WTC11 (cell line): Measurements from ENCODE around the gene MT1M. TPM values are rescaled to one million over a fixed set of nuclear protein-coding genes. Genes with fewer than 3 reads are reported as not detected.

ENCODE experiments used
- ATAC-seq: fragments of 200-7000 bp; cut with Tn5 transposase; 2 replicates; pipeline ENCODE4 v1.10.0; 2021; ENCODE audit warnings: mild to moderate bottlenecking, moderate library complexity
- CTCF ChIA-PET: fragments of 300-600 bp; sonication (Branson Sonifier 250); formaldehyde crosslinking; loops from one replicate; lab custom pipeline; 2021; ENCODE audit warnings: antibody characterized with exemption; lab: Charles Lee
- POLR2A ChIA-PET: fragments of 350-600 bp; sonication (Branson Sonifier 250); formaldehyde crosslinking; loops from one replicate; lab custom pipeline; 2021; ENCODE audit warnings: antibody characterized with exemption; lab: Charles Lee
- DNase-seq: peaks from one replicate; pipeline ENCODE4 v3.0.0; 2021; ENCODE audit warnings: low spot score
- H3K27ac Mint-ChIP-seq: 2 replicates; pipeline ENCODE4 v1.8.0; 2021; ENCODE audit warnings: mixed read lengths
- H3K27me3 Mint-ChIP-seq: 2 replicates; pipeline ENCODE4 v1.8.0; 2021; ENCODE audit warnings: low read depth, mild to moderate bottlenecking, moderate library complexity, mixed read lengths
- H3K36me3 Mint-ChIP-seq: 2 replicates; pipeline ENCODE4 v1.8.0; 2021; ENCODE audit warnings: mixed read lengths
- H3K4me1 Mint-ChIP-seq: 2 replicates; pipeline ENCODE4 v1.8.0; 2022; ENCODE audit warnings: mixed read lengths
- H3K4me3 Mint-ChIP-seq: 2 replicates; pipeline ENCODE4 v1.8.0; 2021; ENCODE audit warnings: mild to moderate bottlenecking, moderate library complexity, mixed read lengths
- H3K9me3 Mint-ChIP-seq: 2 replicates; pipeline ENCODE4 v1.8.0; 2021; ENCODE audit warnings: mixed read lengths
- AFF4 ChIP-seq: sonication (generic); formaldehyde crosslinking; IDR thresholded peaks from 2 replicates; pipeline ENCODE4 v1.8.1; 2023; ENCODE audit warnings: mild to moderate bottlenecking, missing genetic modification reagents, borderline replicate concordance
- ARID4B ChIP-seq: sonication (generic); formaldehyde crosslinking; IDR thresholded peaks from 2 replicates; pipeline ENCODE4 v1.8.0; 2023; ENCODE audit warnings: missing genetic modification reagents, mild to moderate bottlenecking, borderline replicate concordance
- ELF4 ChIP-seq: sonication (generic); formaldehyde crosslinking; IDR thresholded peaks from 2 replicates; pipeline ENCODE4 v1.8.1; 2022; ENCODE audit warnings: low read depth, mild to moderate bottlenecking, moderate library complexity, missing genetic modification reagents
- EMX1 ChIP-seq: fragments of 250-450 bp; sonication (Bioruptor Pico); IDR thresholded peaks from 2 replicates; pipeline ENCODE4 v1.8.0; 2021; ENCODE audit warnings: mild to moderate bottlenecking
- FOXJ3 ChIP-seq: sonication (generic); formaldehyde crosslinking; IDR thresholded peaks from 2 replicates; pipeline ENCODE4 v1.9.0; 2021; ENCODE audit warnings: missing genetic modification reagents, mild to moderate bottlenecking, borderline replicate concordance
- JUN ChIP-seq: sonication (generic); formaldehyde crosslinking; IDR thresholded peaks from 2 replicates; pipeline ENCODE4 v1.8.0; 2023; ENCODE audit warnings: mild to moderate bottlenecking, missing genetic modification reagents
- KAT7 ChIP-seq: sonication (generic); formaldehyde crosslinking; IDR thresholded peaks from 2 replicates; pipeline ENCODE4 v1.8.1; 2023; ENCODE audit warnings: missing genetic modification reagents, mild to moderate bottlenecking, borderline replicate concordance
- MXD4 ChIP-seq: fragments of 250-450 bp; sonication (Bioruptor Pico); IDR thresholded peaks from 2 replicates; pipeline ENCODE4 v1.8.0; 2021; ENCODE audit warnings: mild to moderate bottlenecking, moderate library complexity, borderline replicate concordance
- NFE2L1 ChIP-seq: sonication (generic); formaldehyde crosslinking; IDR thresholded peaks from 2 replicates; pipeline ENCODE4 v1.8.1; 2023; ENCODE audit warnings: missing genetic modification reagents
- NFYB ChIP-seq: sonication (generic); formaldehyde crosslinking; conservative IDR thresholded peaks from 2 replicates; pipeline ENCODE4 v1.8.0; 2022; ENCODE audit warnings: low read depth, missing genetic modification reagents
- PREB ChIP-seq: sonication (generic); formaldehyde crosslinking; IDR thresholded peaks from 2 replicates; pipeline ENCODE4 v1.8.1; 2022; ENCODE audit warnings: mild to moderate bottlenecking, missing genetic modification reagents, moderate library complexity, borderline replicate concordance
- STAT6 ChIP-seq: sonication (generic); formaldehyde crosslinking; conservative IDR thresholded peaks from 2 replicates; pipeline ENCODE4 v1.8.1; 2023; ENCODE audit warnings: mild to moderate bottlenecking, low read depth, missing genetic modification reagents, moderate library complexity
- TEAD1 ChIP-seq: sonication (generic); formaldehyde crosslinking; IDR thresholded peaks from 2 replicates; pipeline ENCODE4 v1.8.0; 2022; ENCODE audit warnings: mild to moderate bottlenecking, missing genetic modification reagents
- TEAD4 ChIP-seq: sonication (generic); formaldehyde crosslinking; IDR thresholded peaks from 2 replicates; pipeline ENCODE4 v1.8.0; 2022; ENCODE audit warnings: mild to moderate bottlenecking, missing genetic modification reagents
- ZNF219 ChIP-seq: sonication (generic); formaldehyde crosslinking; IDR thresholded peaks from 2 replicates; pipeline ENCODE4 v1.8.0; 2023; ENCODE audit warnings: missing genetic modification reagents, mild to moderate bottlenecking, borderline replicate concordance
- ZNF317 ChIP-seq: sonication (generic); formaldehyde crosslinking; IDR thresholded peaks from 2 replicates; pipeline ENCODE4 v1.8.1; 2023; ENCODE audit warnings: low read depth, mild to moderate bottlenecking, moderate library complexity, missing genetic modification reagents, borderline replicate concordance
- ZNF671 ChIP-seq: fragments of 250-450 bp; sonication (Bioruptor Pico); IDR thresholded peaks from 2 replicates; pipeline ENCODE4 v1.8.0; 2021; ENCODE audit warnings: mild to moderate bottlenecking
- total RNA-seq: library from RNA; stranded (reverse); gene quantifications from 3 replicates; pipeline ENCODE4 v1.2.3, GENCODE V29; 2021
- TF ChIP-seq, protein P1 (sequence below): sonication (generic); formaldehyde crosslinking; IDR thresholded peaks from 2 replicates; pipeline ENCODE4 v1.8.0; 2022; ENCODE audit warnings: mild to moderate bottlenecking, missing genetic modification reagents
- TF ChIP-seq, protein P2 (sequence below): sonication (generic); formaldehyde crosslinking; IDR thresholded peaks from 2 replicates; pipeline ENCODE4 v1.8.1; 2022; ENCODE audit warnings: low read depth, mild to moderate bottlenecking, moderate library complexity, missing genetic modification reagents, borderline replicate concordance
- TF ChIP-seq, protein P3 (sequence below): sonication (generic); formaldehyde crosslinking; IDR thresholded peaks from 2 replicates; pipeline ENCODE4 v1.8.0; 2022; ENCODE audit warnings: mild to moderate bottlenecking, missing genetic modification reagents

The MT1M gene
- total RNA-seq, 1 experiment from 2014 or later, result 4.7 TPM

- H3K9me3 Mint-ChIP-seq, result no peaks in the 10 kb centered on the region
- no peak for DNase-seq
- H3K36me3 Mint-ChIP-seq, result no peaks in the 10 kb centered on the region
- peaks cover 35% of the 10 kb centered on the region for H3K27me3 Mint-ChIP-seq
- no peak for ATAC-seq
- CTCF ChIA-PET, result interaction anchor here (3.5 kb wide), 1 partner anchor 24 kb away, joined by 14 read pairs; no protein-coding TSS in a partner anchor
- peaks cover 55% of the 10 kb centered on the region for H3K4me1 Mint-ChIP-seq
- H3K4me3 Mint-ChIP-seq, result no peak overlapping the region
- TF ChIP-seq NFYB (CRISPR knock-in tag) (no peak), ELF4 (CRISPR knock-in tag) (no peak), PREB (no peak), ZNF219 (no peak), ZNF671 (CRISPR knock-in tag) (no peak), AFF4 (CRISPR knock-in tag) (no peak), ZNF317 (CRISPR knock-in tag) (no peak), EMX1 (CRISPR knock-in tag) (no peak), MXD4 (CRISPR knock-in tag) (no peak), TEAD4 (CRISPR knock-in tag) (no peak), FOXJ3 (no peak), KAT7 (CRISPR knock-in tag) (no peak), STAT6 (CRISPR knock-in tag) (no peak), TEAD1 (CRISPR knock-in tag) (no peak), JUN (CRISPR knock-in tag) (no peak), NFE2L1 (no peak)
- TF ChIP-seq, protein P1, sequence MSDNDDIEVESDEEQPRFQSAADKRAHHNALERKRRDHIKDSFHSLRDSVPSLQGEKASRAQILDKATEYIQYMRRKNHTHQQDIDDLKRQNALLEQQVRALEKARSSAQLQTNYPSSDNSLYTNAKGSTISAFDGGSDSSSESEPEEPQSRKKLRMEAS (CRISPR knock-in tag), result no peak
- H3K27ac Mint-ChIP-seq, result no peak overlapping the region; the same call in 1 of the 2 replicates
- POLR2A ChIA-PET, result interaction anchor here (0.8 kb wide), 1 partner anchor 37 kb away, joined by 3 read pairs; no protein-coding TSS in a partner anchor
Observed at GRCh38 chr16:56677474-56677873, 45.0 kb downstream of the MT1M start.

DNA sequence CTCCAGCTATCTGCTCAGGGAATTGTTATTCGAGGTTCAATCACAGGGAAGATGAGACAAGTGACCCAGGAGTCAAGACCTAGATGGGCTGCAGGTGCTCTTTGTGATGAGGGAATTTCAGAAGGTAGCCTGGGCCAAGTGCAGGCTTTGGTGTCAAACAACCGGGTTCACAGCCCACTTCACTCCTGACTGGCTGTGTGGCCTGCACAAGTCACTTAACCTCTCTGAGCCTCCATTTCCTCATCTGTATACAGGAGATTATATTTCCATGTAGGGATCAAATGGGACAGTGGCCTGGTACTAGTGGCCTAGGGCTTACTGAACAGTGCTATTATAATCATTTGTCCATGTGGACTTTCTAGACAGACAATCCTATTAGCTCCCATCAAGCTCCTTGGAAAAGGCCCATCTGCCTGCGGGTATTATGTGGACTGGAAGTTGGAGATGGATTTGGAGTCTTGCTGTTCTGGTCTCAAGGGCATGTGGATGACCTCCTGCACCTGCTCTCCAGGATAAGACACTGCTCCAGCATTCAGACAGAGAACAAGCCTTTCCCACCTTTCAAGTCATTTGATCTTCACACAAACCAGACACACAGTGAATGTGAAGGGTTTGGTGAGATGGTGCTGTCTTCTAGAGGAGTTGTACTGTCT, 46.7 kb downstream of the MT1M start:
- no peak overlapping the region for H3K27ac Mint-ChIP-seq
- peaks cover 63% of the 10 kb centered on the region for H3K4me1 Mint-ChIP-seq
- H3K9me3 Mint-ChIP-seq, result no peaks in the 10 kb centered on the region
- no peak overlapping the region for H3K4me3 Mint-ChIP-seq
- ATAC-seq, result no peak
- no peak for DNase-seq
- peaks cover 12% of the 10 kb centered on the region; the same call in 1 of the 2 replicates for H3K36me3 Mint-ChIP-seq
- H3K27me3 Mint-ChIP-seq, result peaks cover 25% of the 10 kb centered on the region
- POLR2A ChIA-PET, result interaction anchor here (1.0 kb wide), 1 partner anchor 54 kb away, joined by 3 read pairs; no protein-coding TSS in a partner anchor
- CTCF ChIA-PET, result interaction anchor here (3.5 kb wide), 1 partner anchor 22 kb away, joined by 14 read pairs; no protein-coding TSS in a partner anchor
- TF ChIP-seq TEAD4 (CRISPR knock-in tag), result no peak
- TF ChIP-seq ARID4B (CRISPR knock-in tag), result no peak
- no peak for TF ChIP-seq MXD4 (CRISPR knock-in tag)
- TF ChIP-seq, protein P2, sequence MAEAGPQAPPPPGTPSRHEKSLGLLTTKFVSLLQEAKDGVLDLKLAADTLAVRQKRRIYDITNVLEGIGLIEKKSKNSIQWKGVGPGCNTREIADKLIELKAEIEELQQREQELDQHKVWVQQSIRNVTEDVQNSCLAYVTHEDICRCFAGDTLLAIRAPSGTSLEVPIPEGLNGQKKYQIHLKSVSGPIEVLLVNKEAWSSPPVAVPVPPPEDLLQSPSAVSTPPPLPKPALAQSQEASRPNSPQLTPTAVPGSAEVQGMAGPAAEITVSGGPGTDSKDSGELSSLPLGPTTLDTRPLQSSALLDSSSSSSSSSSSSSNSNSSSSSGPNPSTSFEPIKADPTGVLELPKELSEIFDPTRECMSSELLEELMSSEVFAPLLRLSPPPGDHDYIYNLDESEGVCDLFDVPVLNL (CRISPR knock-in tag), result no peak
- TF ChIP-seq, protein P3, sequence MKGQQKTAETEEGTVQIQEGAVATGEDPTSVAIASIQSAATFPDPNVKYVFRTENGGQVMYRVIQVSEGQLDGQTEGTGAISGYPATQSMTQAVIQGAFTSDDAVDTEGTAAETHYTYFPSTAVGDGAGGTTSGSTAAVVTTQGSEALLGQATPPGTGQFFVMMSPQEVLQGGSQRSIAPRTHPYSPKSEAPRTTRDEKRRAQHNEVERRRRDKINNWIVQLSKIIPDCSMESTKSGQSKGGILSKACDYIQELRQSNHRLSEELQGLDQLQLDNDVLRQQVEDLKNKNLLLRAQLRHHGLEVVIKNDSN, result no peak
